SK-N-SH treated with all-trans-retinoic acid at 6 μM for 48 hours (cell line): ENCODE results near the gene ISCA2.

Source experiments
- ATAC-seq: fragments of 200-7000 bp; cut with Tn5 transposase; 3 replicates; pipeline ENCODE4 v1.9.1; 2020; ENCODE audit warnings: mild to moderate bottlenecking, moderate library complexity
- BACH2 ChIP-seq: fragments of 250-450 bp; sonication (Bioruptor Pico); IDR thresholded peaks from 2 replicates; pipeline ENCODE4 v1.9.0; 2021; ENCODE audit warnings: mild to moderate bottlenecking, borderline replicate concordance
- ESRRG ChIP-seq: fragments of 250-450 bp; sonication (Bioruptor Pico); IDR thresholded peaks from 2 replicates; pipeline ENCODE4 v1.6.1; 2021; ENCODE audit warnings: mild to moderate bottlenecking
- GLIS3 ChIP-seq: fragments of 250-450 bp; sonication (Bioruptor Pico); IDR thresholded peaks from 2 replicates; pipeline ENCODE4 v1.5.0; 2020; ENCODE audit warnings: mild to moderate bottlenecking, moderate library complexity
- ISL1 ChIP-seq: fragments of 250-450 bp; sonication (Bioruptor Pico); IDR thresholded peaks from 2 replicates; pipeline ENCODE4 v2.1.2; 2022; ENCODE audit warnings: mild to moderate bottlenecking, moderate library complexity
- OSR1 ChIP-seq: fragments of 250-450 bp; sonication (Bioruptor Pico); IDR thresholded peaks from 2 replicates; pipeline ENCODE4 v1.8.0; 2022; ENCODE audit warnings: moderate library complexity, mild to moderate bottlenecking, inconsistent platforms
- PPARA ChIP-seq: fragments of 250-450 bp; sonication (Bioruptor Pico); IDR thresholded peaks from 2 replicates; pipeline ENCODE4 v1.5.0; 2020; ENCODE audit warnings: mild to moderate bottlenecking, borderline replicate concordance
- RARB ChIP-seq: fragments of 250-450 bp; sonication (Bioruptor Pico); IDR thresholded peaks from 2 replicates; pipeline ENCODE4 v1.8.0; 2021; ENCODE audit warnings: mild to moderate bottlenecking, moderate library complexity
- TCF4 ChIP-seq: fragments of 250-450 bp; sonication (Bioruptor Pico); IDR thresholded peaks from 2 replicates; pipeline ENCODE4 v1.8.0; 2021; ENCODE audit warnings: mild to moderate bottlenecking, moderate library complexity, borderline replicate concordance
- TOX ChIP-seq: fragments of 250-450 bp; sonication (Bioruptor Pico); IDR thresholded peaks from 2 replicates; pipeline ENCODE4 v1.8.0; 2021; ENCODE audit warnings: mild to moderate bottlenecking, moderate library complexity, borderline replicate concordance
- ZC3H10 ChIP-seq: fragments of 250-450 bp; sonication (Bioruptor Pico); IDR thresholded peaks from 2 replicates; pipeline ENCODE4 v1.5.1; 2021; ENCODE audit warnings: mild to moderate bottlenecking, moderate library complexity
- ZFP3 ChIP-seq: fragments of 250-450 bp; sonication (Bioruptor Pico); IDR thresholded peaks from 2 replicates; pipeline ENCODE4 v1.5.0; 2020; ENCODE audit warnings: mild to moderate bottlenecking, moderate library complexity
- ZFP30 ChIP-seq: fragments of 450-650 bp; formaldehyde crosslinking; IDR thresholded peaks from 2 replicates; pipeline ENCODE4 v1.5.0; 2022; ENCODE audit warnings: mild to moderate bottlenecking, moderate library complexity
- ZNF565 ChIP-seq: fragments of 450-650 bp; formaldehyde crosslinking; conservative IDR thresholded peaks from 2 replicates; pipeline ENCODE4 v1.5.0; 2020; ENCODE audit warnings: low read depth, mild to moderate bottlenecking, moderate library complexity
- ZNF70 ChIP-seq: fragments of 450-650 bp; formaldehyde crosslinking; IDR thresholded peaks from 2 replicates; pipeline ENCODE4 v1.5.0; 2020; ENCODE audit warnings: mild to moderate bottlenecking, moderate library complexity
- ZNF8 ChIP-seq: fragments of 450-650 bp; formaldehyde crosslinking; IDR thresholded peaks from 2 replicates; pipeline ENCODE4 v1.5.0; 2020; ENCODE audit warnings: mild to moderate bottlenecking, moderate library complexity
- TF ChIP-seq, protein P1 (sequence below): fragments of 250-450 bp; sonication (Bioruptor Pico); IDR thresholded peaks from 2 replicates; pipeline ENCODE4 v1.8.0; 2020; ENCODE audit warnings: mild to moderate bottlenecking, moderate library complexity, borderline replicate concordance
- TF ChIP-seq, protein P2 (sequence below): fragments of 250-450 bp; sonication (Bioruptor Pico); IDR thresholded peaks from 2 replicates; pipeline ENCODE4 v1.5.1; 2021; ENCODE audit warnings: mild to moderate bottlenecking, moderate library complexity
- TF ChIP-seq, protein P3 (sequence below): fragments of 250-450 bp; sonication (Bioruptor Pico); IDR thresholded peaks from 2 replicates; pipeline ENCODE4 v1.5.1; 2020; ENCODE audit warnings: low read depth, mild to moderate bottlenecking, moderate library complexity
- TF ChIP-seq, protein P4 (sequence below): fragments of 250-450 bp; sonication (Bioruptor Pico); IDR thresholded peaks from 2 replicates; pipeline ENCODE4 v1.8.0; 2021; ENCODE audit warnings: low read depth, mild to moderate bottlenecking, moderate library complexity, borderline replicate concordance
- TF ChIP-seq, protein P5 (sequence below): fragments of 250-450 bp; sonication (Bioruptor Pico); IDR thresholded peaks from 2 replicates; pipeline ENCODE4 v1.5.0; 2020; ENCODE audit warnings: mild to moderate bottlenecking, moderate library complexity

Gene ISCA2

DNA sequence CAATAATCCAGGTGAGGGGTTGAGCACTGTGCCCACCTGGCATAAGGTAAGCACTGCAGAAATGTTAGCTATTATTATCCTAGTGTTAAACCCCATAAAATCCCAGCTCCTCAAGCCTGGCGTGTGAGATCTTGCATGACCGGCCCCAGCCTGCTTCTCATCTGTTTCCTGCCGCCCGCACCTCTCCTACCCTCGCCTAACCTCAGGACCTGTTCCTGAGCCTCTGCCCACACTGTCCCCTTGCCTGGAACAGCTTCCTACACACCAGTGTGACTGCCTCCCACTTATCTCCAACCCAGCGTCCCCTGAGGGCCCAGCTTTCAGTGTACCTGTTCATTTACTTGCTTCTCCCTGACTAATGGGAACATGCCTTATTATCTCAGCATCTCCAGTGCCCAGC is 24.7 kb downstream of the ISCA2 start:
- TF ChIP-seq, protein P1, sequence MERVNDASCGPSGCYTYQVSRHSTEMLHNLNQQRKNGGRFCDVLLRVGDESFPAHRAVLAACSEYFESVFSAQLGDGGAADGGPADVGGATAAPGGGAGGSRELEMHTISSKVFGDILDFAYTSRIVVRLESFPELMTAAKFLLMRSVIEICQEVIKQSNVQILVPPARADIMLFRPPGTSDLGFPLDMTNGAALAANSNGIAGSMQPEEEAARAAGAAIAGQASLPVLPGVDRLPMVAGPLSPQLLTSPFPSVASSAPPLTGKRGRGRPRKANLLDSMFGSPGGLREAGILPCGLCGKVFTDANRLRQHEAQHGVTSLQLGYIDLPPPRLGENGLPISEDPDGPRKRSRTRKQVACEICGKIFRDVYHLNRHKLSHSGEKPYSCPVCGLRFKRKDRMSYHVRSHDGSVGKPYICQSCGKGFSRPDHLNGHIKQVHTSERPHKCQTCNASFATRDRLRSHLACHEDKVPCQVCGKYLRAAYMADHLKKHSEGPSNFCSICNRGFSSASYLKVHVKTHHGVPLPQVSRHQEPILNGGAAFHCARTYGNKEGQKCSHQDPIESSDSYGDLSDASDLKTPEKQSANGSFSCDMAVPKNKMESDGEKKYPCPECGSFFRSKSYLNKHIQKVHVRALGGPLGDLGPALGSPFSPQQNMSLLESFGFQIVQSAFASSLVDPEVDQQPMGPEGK (CRISPR knock-in tag), result no peak
- no peak for TF ChIP-seq ESRRG (CRISPR knock-in tag)
- TF ChIP-seq, protein P2, sequence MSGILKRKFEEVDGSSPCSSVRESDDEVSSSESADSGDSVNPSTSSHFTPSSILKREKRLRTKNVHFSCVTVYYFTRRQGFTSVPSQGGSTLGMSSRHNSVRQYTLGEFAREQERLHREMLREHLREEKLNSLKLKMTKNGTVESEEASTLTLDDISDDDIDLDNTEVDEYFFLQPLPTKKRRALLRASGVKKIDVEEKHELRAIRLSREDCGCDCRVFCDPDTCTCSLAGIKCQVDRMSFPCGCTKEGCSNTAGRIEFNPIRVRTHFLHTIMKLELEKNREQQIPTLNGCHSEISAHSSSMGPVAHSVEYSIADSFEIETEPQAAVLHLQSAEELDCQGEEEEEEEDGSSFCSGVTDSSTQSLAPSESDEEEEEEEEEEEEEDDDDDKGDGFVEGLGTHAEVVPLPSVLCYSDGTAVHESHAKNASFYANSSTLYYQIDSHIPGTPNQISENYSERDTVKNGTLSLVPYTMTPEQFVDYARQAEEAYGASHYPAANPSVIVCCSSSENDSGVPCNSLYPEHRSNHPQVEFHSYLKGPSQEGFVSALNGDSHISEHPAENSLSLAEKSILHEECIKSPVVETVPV (CRISPR knock-in tag), result no peak
- TF ChIP-seq ISL1 (CRISPR knock-in tag), result no peak
- no peak for TF ChIP-seq TCF4 (CRISPR knock-in tag)
- TF ChIP-seq BACH2 (CRISPR knock-in tag), result no peak
- TF ChIP-seq ZNF70, result no peak
- no peak for TF ChIP-seq ZFP30 (CRISPR knock-in tag)
- no peak for TF ChIP-seq ZNF8 (CRISPR knock-in tag)
- no peak for TF ChIP-seq GLIS3 (CRISPR knock-in tag)
- no peak for TF ChIP-seq ZNF565 (CRISPR knock-in tag)
- no peak for TF ChIP-seq PPARA (CRISPR knock-in tag)
- TF ChIP-seq, protein P3, sequence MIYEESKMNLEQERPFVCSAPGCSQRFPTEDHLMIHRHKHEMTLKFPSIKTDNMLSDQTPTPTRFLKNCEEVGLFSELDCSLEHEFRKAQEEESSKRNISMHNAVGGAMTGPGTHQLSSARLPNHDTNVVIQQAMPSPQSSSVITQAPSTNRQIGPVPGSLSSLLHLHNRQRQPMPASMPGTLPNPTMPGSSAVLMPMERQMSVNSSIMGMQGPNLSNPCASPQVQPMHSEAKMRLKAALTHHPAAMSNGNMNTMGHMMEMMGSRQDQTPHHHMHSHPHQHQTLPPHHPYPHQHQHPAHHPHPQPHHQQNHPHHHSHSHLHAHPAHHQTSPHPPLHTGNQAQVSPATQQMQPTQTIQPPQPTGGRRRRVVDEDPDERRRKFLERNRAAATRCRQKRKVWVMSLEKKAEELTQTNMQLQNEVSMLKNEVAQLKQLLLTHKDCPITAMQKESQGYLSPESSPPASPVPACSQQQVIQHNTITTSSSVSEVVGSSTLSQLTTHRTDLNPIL, result no peak
- TF ChIP-seq, protein P4, sequence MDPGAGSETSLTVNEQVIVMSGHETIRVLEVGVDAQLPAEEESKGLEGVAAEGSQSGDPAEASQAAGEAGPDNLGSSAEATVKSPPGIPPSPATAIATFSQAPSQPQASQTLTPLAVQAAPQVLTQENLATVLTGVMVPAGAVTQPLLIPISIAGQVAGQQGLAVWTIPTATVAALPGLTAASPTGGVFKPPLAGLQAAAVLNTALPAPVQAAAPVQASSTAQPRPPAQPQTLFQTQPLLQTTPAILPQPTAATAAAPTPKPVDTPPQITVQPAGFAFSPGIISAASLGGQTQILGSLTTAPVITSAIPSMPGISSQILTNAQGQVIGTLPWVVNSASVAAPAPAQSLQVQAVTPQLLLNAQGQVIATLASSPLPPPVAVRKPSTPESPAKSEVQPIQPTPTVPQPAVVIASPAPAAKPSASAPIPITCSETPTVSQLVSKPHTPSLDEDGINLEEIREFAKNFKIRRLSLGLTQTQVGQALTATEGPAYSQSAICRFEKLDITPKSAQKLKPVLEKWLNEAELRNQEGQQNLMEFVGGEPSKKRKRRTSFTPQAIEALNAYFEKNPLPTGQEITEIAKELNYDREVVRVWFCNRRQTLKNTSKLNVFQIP, result no peak
- ATAC-seq, result no peak

DNA sequence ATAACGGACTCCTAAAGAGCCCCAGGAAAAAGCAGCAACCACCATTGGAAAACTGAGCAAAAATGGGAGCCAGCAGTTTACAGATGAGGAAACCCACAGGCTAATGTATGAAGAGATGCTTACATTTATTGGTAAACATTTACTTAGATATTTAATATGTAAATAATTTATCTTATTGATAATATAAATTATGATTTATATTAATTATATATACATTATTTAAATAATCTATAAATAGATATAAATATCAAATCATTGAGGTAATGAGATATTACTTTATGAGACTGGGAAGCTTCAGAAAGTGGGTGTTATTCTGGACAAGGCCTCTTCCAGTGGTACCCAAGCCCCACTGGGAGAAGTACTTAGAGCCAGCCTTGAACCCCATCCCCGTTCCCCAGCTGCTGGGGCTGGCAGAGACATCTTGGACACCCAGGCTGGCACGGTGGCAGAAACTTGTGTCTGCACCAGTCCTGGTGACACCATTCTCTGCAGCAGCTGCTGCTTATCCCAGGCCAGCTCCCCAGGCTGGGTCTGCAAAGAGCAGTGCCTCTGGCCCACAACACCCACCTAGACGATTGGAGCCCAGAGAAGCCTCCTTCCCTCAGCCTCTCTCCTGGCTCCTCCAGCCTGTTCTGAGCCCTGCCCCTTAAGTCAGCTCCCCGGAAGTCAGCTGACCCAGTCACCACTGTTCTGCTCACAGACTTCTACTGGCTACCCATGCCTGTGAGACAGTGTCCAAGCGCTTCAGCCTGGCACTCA is 25.9 kb downstream of the ISCA2 start:
- no peak for TF ChIP-seq ISL1 (CRISPR knock-in tag)
- no peak for TF ChIP-seq ZC3H10 (CRISPR knock-in tag)
- no peak for TF ChIP-seq ZFP3 (CRISPR knock-in tag)
- TF ChIP-seq BACH2 (CRISPR knock-in tag), result no peak
- no peak for TF ChIP-seq ZFP30 (CRISPR knock-in tag)
- TF ChIP-seq OSR1, result no peak
- TF ChIP-seq, protein P1 (CRISPR knock-in tag), result no peak
- TF ChIP-seq, protein P5, sequence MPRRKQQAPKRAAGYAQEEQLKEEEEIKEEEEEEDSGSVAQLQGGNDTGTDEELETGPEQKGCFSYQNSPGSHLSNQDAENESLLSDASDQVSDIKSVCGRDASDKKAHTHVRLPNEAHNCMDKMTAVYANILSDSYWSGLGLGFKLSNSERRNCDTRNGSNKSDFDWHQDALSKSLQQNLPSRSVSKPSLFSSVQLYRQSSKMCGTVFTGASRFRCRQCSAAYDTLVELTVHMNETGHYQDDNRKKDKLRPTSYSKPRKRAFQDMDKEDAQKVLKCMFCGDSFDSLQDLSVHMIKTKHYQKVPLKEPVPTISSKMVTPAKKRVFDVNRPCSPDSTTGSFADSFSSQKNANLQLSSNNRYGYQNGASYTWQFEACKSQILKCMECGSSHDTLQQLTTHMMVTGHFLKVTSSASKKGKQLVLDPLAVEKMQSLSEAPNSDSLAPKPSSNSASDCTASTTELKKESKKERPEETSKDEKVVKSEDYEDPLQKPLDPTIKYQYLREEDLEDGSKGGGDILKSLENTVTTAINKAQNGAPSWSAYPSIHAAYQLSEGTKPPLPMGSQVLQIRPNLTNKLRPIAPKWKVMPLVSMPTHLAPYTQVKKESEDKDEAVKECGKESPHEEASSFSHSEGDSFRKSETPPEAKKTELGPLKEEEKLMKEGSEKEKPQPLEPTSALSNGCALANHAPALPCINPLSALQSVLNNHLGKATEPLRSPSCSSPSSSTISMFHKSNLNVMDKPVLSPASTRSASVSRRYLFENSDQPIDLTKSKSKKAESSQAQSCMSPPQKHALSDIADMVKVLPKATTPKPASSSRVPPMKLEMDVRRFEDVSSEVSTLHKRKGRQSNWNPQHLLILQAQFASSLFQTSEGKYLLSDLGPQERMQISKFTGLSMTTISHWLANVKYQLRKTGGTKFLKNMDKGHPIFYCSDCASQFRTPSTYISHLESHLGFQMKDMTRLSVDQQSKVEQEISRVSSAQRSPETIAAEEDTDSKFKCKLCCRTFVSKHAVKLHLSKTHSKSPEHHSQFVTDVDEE (CRISPR knock-in tag), result no peak
- no peak for TF ChIP-seq RARB (CRISPR knock-in tag)
- TF ChIP-seq ESRRG (CRISPR knock-in tag), result no peak
- TF ChIP-seq TOX, result no peak
- no peak for ATAC-seq
